Left renal pelvis (tissue), 4 donors: ENCODE measurements around the gene FEM1A. TPM values are rescaled to one million over a fixed set of nuclear protein-coding genes. Genes with fewer than 3 reads are reported as not detected.
"Not testable (repeated sequence)": the region's sequence is repeated elsewhere in the genome, so short reads cannot be mapped to it uniquely, and the experiment has no call there.

Source experiments
- DNase-seq, 4 donors: peaks; one replicate each; pipeline ENCODE4 v3.0.0-alpha.2; 2013; ENCODE audit warnings: low read depth in 4 of 4, low spot score in 3 of 4
- polyA plus RNA-seq, 4 donors: library from polyadenylated mRNA; unstranded; fragments of 120-200 nt; gene quantifications; one replicate each; pipeline ENCODE4 v1.2.1, GENCODE V29; 2013; ENCODE audit not compliant: insufficient read length in 4 of 4

Gene FEM1A
- polyA plus RNA-seq, 4 donors: 1.2 to 2.8 (median 1.8) TPM

DNA sequence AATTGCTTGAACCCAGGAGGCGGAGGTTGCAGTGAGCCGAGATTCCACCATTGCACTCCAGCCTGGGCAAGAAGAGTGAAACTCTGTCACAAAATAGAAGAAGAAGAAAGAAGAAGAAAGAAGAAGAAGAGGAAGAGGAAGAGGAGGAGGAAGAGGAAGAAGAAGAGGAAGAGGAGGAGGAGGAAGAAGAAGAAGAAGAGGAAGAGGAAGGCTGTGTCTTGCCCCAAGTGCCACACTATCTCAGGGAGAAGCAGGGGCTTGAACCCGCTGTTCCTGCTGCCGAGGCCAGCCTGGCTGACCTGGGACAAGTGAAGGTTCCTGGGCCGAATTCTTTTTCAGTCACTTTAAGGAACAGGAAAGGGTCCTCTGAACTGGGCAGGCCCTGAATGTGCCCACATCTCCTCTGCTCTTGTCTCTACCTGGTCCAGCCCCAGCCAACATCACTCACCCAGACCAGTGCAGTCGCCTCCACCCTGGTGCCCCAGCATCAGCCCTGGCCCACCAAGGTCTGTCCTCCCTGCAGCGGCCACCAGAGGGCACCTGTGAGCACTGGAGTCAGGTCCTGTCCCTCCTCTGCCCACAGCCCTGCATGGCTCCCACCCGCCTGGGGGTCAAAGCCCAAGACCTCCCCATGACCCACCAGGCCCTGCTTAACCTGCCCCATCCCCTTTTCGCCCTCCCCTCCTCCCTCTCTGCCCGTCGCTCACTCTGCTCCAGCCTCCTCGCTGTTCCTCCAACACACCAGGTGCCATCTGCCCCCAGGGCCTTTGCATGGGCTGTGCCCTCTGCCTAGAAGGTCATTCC lies 20.0 kb downstream of the FEM1A start:
- DNase-seq: no peak

DNA sequence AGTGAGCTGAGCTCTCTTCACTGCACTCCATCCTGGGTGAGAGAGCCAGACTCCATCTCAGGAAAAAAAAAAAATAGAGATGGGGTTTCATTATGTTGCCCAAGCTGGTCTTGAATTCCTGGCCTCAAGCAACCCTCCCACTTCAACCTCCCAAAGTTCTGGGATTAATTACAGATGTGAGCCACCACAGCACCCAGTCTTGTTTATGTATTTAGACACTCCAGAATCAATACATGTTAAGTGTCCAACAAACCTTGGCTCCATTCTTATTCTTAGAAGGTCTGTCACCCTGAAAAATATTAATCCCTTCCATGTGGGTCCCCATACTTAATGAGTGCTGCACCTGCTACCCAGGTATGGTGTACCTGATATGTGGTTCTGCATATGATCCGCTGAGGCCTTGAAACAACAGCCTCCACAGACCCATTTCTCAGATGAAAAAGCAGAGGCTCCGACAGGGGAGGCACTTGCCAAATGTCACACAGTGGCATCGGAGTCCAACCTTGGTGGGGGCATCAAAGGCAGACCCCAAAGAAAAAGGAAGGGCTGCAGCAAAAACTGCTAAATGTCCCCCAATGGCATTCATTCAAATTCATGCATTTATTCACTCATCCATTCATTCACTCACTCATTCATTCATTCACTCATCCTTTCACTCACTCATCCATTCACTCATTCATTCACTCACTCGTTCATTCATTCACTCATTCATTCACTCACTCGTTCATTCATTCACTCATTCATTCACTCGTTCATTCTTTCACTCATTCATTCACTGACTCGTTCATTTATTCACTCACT lies 23.3 kb downstream of the FEM1A start:
- no peak for DNase-seq

DNA sequence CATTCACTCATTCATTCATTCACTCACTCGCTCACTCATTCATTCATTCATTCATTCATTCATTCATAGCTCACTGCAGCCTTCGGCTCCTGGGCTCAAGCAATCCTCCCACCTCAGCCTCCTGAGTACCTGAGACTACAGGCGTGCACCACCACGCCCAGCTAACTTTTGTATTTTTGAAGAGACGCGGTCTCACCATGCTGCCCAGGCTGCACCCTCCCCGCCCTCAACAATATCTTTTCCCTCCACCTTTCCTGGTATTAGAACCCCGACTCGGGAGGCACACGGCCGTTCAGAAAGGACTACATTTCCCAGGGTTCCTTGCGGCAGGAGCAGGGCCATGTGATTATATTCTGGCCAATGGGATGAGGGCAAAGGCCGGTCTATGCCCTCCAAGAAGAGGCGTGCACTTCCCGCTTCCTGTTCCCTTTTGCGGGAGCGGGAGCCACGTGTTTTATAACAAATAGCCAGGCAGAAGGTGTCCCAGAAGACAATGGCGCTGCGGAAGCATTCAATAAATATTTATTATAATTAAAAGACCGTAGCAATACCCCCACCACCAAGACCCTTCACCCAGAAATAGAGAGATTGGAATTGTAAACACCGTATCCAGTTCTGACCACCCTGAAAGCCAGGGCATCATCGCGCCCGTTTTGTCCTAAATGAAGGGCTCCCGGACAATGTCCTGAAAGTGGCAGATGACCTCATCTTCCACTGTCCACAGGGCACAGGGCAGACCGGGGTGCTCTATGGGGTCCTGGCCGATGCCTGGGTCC lies 24.1 kb downstream of the FEM1A start:
- DNase-seq: peak; percentile 62 to 84 (median 78)

DNA sequence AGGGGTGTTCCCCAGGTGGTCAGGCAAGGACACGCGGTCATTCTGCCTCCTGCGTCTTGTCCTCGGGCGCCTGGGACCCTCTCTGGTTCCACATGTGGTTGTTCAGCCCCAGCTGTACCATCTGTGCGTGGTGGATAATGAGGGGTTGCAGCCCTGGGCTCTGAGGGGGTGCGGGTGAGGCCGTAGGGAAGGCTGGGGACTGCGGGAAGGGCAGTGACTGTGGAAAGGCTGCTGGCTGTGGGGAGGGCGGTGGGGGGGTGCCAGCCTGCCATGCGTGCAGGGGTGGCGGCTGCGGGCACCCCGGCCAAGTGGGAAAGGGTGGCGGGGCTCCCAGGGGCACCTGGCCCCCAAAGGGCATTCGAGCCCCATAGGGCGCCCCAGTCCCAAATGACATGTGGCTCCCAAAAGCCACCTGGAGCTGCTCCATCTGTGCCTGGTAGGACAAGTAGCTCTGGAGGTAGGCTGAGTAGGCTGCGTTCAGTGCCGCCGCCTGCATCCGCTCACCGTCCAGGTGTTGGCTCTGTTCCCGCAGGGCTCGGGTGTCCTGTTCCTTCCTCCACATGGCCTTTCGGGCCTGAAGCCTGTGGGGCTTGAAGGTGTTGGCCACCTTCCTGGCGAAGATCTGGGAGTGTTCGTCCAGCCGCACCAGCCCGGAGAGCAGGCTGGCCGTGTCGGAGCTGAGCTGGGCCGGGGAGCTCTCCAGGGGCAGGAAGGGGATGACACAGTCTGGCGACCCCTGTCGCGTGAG lies 24.8 kb downstream of the FEM1A start:
- no peak for DNase-seq

DNA sequence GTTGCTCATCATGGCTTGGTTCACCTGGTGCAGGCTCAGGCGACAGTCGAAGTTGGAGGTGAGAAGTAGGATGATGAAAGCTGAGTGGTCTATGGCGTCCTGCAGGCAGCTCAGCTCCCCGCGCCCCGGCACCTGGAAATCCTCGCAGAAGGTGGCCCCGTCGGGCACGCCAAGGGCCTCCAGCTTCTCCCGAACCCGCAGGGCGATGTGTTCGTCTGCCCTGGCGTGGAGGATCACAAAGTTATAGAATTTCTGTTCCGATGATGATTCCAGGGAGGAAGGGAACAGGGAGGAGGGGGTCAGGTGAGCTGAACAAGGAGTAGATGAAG lies 25.4 kb downstream of the FEM1A start:
- no peak for DNase-seq

DNA sequence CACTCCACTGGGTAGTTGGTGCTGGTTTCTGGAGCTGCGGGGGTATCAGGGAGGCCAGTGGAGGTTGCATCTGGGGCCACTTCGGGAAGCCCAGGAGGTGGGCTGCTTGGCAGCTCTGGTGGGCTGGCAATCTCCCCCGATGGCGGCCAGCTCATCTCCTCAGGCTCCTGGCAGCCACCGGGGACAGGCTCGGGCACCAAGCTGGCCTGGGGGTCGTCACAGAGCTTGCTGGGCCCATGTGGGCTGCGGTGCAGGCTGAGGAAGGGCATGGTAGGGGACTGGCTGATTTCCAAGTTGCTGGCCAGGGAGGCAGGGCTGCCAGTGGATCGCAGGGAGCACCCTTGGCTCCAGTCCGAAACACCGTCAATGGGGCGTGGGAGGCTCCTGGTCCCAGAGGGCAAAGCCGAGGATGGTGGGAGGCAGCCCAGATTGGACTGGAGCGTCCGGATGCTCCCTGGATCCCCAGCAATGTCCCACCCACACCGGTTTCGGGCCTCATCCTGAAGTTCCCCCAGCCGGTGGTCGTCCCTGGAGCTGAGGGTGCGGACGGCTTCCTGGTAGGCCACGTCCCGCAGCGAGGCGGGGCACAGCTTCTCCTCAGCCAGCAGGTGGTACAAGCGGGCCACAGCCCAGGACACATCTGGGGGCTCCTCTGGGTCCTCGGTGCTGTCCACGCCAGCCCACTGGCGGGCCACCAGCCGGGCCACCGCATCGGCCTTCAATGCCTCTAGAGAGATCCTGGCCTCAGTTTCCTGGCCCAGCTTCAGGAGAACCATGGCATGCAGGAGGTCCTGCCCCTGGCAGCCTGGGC lies 26.1 kb downstream of the FEM1A start:
- no peak for DNase-seq

DNA sequence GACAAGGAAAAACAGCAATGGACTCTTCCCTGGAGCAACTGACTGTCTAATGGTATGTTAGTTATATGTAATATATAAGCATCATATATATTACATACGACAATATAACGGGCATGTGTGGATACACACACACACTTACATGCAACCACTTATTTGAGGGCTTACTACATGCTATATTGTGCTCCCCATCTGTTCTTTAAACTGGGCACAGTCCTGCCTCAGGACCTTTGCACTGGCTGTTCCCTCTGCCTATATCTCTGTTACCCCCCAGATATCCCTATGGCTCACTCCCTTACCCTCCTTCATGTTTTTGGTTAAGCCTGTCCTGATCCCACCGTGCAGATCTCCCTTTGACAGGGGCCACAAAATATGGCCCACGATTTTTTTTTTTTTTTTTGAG lies 29.7 kb downstream of the FEM1A start:
- DNase-seq: no peak

DNA sequence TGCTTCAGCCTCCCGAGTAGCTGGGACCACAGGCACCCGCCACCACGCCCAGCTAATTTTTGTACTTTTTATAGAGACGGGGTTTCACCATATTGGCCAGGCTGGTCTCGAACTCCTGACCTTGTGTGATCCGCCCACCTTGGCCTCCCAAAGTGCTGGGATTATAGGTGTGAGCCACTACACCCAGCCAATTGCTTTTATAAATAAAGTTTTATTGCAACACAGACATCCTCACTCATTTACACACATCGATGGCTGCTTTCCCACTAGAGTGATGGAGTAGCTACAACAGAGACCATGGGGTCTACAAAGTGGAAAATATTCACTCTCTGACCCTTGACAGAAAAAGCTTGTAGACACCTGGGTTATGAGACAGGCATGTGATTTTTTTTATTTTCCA lies 30.8 kb downstream of the FEM1A start:
- DNase-seq: not testable (repeated sequence)

DNA sequence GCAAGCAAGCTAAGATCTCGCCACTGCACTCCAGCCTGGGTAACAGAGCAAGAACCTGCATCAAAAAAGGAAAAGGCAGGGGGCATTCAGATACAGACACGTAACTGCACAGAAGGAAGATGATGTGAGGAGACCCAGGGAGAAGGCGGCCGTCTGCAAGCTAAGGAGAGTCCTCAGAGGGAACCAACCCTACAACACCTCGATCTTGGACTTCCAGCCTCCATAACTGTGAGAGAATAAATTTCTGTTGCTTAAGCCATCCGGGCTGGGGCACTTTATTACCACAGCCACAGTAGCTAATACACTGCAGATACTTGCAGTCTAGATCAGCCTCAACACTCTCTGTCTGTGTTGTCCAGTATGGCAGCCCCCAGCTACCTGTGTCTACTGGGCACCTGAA lies 32.0 kb downstream of the FEM1A start:
- DNase-seq: no peak

DNA sequence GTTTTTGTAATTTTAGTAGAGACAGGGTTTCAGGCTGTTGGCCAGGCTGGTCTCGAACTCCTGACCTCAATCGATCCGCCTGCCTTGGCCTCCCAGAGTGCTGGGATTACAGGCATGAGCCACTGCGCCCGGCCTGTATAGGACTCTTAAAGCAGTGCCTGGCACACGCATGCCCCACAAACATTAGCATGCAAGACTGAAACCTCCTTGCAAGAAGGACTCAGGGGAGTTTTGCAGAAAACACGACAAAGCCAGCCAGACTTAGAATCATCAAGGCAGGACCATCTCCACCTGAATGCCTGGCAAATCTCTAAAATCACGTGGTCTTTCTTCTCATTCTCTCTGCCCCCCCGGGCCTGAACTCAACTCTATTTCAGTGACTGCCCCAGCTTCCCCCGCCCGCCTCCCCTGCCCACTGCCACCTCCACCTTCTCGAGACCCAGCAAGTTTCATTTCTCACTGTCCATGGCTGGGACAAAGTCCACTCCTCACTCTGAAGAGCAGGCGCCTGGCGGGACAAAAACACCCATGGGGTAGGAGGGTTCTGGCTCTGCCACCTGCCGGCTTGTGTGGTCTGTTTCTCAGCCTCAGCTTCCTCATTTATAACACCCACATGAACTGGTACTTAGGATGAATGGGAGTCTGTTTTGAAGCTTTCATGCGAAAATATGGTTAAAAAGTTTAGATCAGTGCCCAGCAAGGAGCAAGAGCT lies 37.6 kb downstream of the FEM1A start:
- no peak for DNase-seq

DNA sequence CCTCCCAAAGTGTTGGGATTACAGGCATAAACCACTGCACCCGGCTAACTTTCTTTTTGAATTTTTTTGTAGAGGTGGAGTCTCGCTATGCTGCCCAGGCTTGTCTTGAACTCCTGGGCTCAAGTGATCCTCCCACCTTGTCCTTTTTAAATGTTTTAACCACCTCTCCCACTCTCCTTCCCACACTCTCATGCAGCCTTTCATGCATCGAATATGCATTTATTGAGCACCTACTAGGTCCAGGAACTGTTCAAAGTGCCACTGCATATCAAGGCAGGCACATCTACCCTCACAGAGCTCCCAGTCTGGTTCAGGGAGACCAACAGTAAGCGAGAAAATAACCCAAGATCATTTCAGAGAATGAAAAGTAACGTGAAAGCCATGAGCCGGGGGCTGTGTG lies 38.8 kb downstream of the FEM1A start:
- no peak for DNase-seq

DNA sequence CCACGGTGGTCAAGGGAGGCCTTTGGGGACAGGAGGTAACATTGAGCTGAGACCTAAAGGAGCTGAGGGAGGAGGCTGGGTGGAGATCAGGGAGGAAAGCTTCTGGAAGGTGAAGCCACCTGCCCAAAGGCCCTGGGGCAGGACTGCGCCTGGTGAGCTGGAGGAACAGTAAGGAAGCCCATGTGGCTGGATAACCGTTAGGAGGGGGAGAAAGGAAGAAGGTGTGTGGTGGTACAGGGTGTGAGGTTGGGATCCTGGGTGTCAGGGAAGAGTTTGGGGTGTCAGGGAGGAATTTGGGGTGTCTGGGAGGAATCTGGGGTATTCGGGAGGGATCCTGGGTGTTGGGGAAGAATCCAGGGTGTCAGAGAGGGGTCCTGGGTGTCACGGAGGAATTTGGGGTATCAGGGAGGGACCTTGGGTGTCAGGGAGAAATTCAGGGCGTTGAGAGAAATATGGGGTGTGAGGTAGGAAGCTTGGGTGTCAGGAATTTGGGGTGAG lies 39.3 kb downstream of the FEM1A start:
- no peak for DNase-seq

DNA sequence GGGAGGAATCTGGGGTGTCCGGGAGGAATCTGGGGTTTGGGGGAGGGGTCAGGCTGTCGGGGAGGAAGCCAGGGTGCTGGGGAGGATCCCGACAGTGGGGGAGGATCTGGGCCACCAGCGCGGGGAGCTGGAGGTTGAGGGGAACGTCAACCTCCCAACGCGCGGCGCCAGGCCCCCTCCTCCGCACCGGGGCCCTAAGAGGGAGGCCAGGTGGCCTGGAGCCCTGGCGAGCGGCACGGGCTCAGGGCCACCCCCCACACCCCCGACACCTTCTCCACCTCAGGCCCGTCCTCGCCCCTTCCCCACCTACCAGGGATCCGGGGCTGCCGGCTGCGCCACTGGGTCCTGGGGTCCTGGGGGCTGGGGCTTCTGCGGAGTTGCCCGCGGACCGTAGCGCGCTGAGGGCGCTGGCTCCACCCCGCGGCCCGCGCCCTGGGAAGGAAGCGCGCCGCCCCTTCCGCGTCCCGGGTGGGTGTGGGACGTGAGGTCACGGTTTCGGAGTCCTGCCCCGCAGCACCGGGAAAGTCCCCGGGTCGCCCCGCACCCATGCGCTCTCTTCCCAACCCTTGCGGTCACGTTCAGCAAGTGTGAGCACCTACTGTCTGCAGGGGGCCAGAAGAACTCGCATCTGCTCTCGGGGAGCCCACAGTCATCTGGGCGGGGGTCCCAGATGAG lies 39.9 kb downstream of the FEM1A start, which contains the start of gene TICAM1:
Gene TICAM1 (minus strand): TSS at position 409 of the 675 bp plus-strand sequence. CDS start 13,335 bp downstream, outside the sequence.
- DNase-seq: no peak

DNA sequence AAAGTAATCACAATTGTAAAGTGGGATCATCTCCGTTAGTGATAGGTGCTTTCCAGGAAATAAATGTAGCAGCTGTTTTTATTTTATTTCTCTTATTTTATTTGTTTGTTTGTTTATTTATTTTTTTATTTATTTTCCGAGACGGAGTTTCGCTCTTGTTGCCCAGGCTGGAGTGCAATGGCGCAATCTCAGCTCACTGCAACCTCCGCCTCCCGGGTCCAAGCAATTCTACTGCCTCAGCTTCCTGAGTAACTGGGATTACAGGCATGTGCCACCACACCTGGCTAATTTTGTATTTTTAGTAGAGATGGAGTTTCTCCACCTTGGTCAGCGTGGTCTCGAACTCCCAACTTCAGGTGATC lies 40.4 kb downstream of the FEM1A start:
- DNase-seq: not testable (repeated sequence)

DNA sequence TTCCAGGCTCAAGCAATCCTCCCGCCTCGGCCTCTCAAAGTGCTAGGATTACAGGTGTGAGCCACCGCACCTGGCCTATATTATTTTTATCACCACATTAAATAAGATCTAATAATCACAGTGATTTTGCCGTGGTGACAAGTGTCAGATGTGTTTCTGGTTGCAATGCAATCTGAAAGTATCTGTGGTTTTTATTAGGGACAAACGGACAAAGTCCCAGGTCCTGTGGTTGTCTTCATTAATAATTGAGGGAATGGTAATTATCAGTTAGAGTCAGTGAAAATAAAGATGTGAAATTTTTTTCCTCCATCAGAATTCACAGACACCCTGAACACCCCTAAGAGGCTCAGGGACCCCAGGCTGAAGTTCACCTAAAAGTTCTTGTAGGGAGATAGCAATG lies 41.2 kb downstream of the FEM1A start:
- DNase-seq: no peak

DNA sequence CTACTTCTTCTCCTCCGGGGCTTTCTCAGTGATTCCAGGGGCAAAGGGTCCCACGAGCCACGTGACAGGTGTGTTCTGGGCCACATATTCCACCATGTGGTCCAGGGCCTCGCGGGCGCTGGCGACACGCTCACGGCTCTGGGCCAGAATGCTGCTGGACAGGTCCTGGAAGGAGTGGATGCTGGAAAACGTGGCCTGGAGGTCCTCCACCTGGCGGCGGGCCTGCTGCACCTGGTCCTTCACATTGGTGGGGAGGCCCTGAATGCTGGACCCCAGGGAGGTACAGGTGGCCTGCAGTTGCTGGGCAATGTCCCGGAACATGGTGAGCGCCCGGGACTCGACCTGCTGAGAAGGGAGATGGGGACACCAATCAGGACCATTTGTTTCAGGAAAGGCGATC lies 47.7 kb downstream of the FEM1A start:
- DNase-seq: no peak

DNA sequence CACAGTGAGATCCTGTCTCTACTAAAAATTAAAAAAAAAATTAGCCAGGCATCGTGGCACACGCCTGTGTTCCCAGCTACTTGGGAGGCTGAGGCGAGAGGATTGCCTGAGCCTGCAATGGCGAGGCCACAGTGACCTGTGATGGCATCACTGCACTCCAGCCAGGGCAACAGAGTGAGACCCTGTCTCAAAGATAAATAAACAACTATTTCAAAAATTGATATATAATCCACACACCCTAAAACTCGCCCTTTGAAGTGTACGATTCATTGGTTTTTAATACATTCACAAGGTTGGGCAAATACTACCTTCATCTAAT lies 52.1 kb downstream of the FEM1A start:
- no peak for DNase-seq

DNA sequence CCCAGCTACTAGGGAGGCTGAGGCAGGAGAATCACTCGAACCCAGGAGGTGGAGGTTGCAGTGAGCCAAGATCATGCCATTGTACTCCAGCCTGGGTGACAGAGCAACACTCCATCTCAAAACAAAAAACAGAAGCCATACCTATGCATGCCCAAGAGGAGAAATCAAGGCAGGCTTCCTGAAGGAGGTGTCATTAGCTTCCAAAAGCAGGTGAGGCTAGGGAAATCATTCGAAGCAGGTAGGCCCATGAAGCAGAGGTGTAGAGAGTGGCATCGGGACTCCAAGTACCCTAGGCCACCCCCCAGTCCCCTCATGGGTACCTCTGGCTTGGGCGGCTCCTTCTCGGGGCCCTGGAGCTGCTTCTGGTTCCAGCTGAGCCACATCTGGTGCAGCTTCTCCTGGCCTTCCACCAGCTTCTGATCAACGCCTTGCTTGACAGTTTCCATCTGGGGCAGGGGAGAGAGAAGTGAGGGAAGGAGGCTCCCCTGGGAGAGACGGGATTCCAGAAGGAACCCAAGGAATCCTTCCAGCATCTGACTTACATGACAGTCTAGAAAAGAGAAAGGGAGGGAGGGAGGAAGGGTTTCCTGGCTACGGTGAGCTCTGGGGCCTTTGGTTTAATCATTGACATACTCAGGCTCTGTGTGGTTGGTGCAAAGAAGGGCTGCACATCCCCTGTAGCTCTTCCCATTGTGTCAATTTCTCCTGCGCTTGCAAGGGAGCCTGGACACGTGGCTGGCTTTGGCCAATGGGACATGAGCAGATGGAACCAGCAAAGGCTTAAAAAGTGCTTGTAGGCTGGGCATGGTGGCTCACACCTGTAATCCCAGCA lies 53.0 kb downstream of the FEM1A start:
- DNase-seq: peak in 1 of 4 donors; percentile 52
